Activated CD4-positive, alpha-beta T cell treated with anti-CD3 and anti-CD28 coated beads for 36 hours (primary cell): Measurements from ENCODE around the gene UBFD1. TPM values are rescaled to one million over a fixed set of nuclear protein-coding genes. Genes with fewer than 3 reads are reported as not detected.

ENCODE experiments used
- ATAC-seq: fragments of 200-7000 bp; cut with Tn5 transposase; one replicate; pipeline ENCODE4 v1.10.0; 2021; ENCODE audit warnings: mild to moderate bottlenecking, moderate library complexity
- CTCF ChIA-PET: fragments of 350-600 bp; sonication (Branson Sonifier 250); formaldehyde crosslinking; loops from one replicate; lab custom pipeline; 2021; ENCODE audit warnings: antibody characterized with exemption; lab: Charles Lee
- POLR2A ChIA-PET: fragments of 350-600 bp; sonication (Branson Sonifier 250); formaldehyde crosslinking; loops from one replicate; lab custom pipeline; 2021; ENCODE audit warnings: antibody characterized with exemption, inconsistent platforms; lab: Charles Lee
- DNase-seq: peaks from one replicate; pipeline ENCODE4 v3.0.0-alpha.2; 2020
- H3K27ac Mint-ChIP-seq: one replicate; pipeline ENCODE4 v1.8.0; 2021; ENCODE audit warnings: mixed read lengths
- H3K27me3 Mint-ChIP-seq: one replicate; pipeline ENCODE4 v1.8.0; 2021; ENCODE audit warnings: mixed read lengths
- H3K36me3 Mint-ChIP-seq: one replicate; pipeline ENCODE4 v1.8.0; 2021; ENCODE audit warnings: low read depth, mixed read lengths
- H3K4me1 Mint-ChIP-seq: one replicate; pipeline ENCODE4 v1.8.0; 2021; ENCODE audit warnings: mixed read lengths
- H3K4me3 Mint-ChIP-seq: one replicate; pipeline ENCODE4 v1.8.0; 2021; ENCODE audit warnings: mild to moderate bottlenecking, moderate library complexity, mixed read lengths
- H3K9me3 Mint-ChIP-seq: one replicate; pipeline ENCODE4 v1.8.0; 2021; ENCODE audit warnings: low read depth, mixed read lengths
- intact Hi-C, 2 experiments: fragments of 100-400 bp; cut with DNase I in 1 of 2; cut with micrococcal nuclease in 1 of 2; formaldehyde crosslinking; loops; one replicate each; pipeline versions ENCODE4 v1.14.2 to v1.15.1; 2022 to 2024; cut with DNase I, micrococcal nuclease
- total RNA-seq, 2 experiments: library from RNA; stranded (reverse); gene quantifications; one replicate each; pipeline ENCODE4 v1.2.3, GENCODE V29; 2021

UBFD1 gene
- total RNA-seq, 2 experiments from 2014 or later, result 56.8 to 57.2 TPM

DNA sequence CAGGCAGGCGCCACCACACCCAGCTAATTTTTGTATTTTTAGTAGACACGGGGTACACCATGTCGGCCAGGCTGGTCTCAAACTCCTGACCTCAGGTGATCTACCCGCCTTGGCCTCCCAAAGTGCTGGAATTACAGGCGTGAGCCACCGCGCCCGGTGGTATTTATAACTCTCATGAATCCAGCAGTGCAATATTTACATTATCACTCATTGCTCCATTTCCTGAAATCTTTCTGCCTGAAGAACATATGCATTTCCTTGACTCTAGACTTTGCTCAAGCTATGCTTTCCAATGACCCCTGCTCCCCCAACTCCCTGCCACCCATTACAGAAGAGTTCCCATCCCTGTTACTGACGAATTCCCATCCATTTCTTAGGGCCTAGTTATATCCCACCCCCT, 58.3 kb downstream of the UBFD1 start:
- no peaks in the 10 kb centered on the region for H3K27me3 Mint-ChIP-seq
- ChIA-PET POLR2A (no interaction called here), CTCF (no interaction called here)
- no peak overlapping the region for H3K4me3 Mint-ChIP-seq
- peak overlapping the region; percentile 4 for H3K27ac Mint-ChIP-seq
- intact Hi-C loops, result no loop called here
- no peaks in the 10 kb centered on the region for H3K9me3 Mint-ChIP-seq
- peaks cover 33% of the 10 kb centered on the region for H3K36me3 Mint-ChIP-seq
- no peak for ATAC-seq
- no peak for DNase-seq
- no peaks in the 10 kb centered on the region for H3K4me1 Mint-ChIP-seq

Other genes with a start within 250 kb of the UBFD1 start
- 10 to 100 TPM; 18.1 to 19.9 TPM for gene COG7, start 104.5 kb upstream of the UBFD1 start, total RNA-seq
- 100 to 1,000 TPM in 1 of 2 experiments, 10 to 100 TPM in 1; 86.7 to 114 TPM for gene GGA2, start 47.2 kb upstream of the UBFD1 start, total RNA-seq
- 10 to 100 TPM; 26.6 to 31.9 TPM for gene EARS2, start 377 bp upstream of the UBFD1 start, total RNA-seq
- gene NDUFAB1, start 38.6 kb downstream of the UBFD1 start, total RNA-seq, result 100 to 1,000 TPM in 1 of 2 experiments, 10 to 100 TPM in 1; 81.5 to 158 TPM
- gene PALB2, start 83.6 kb downstream of the UBFD1 start, total RNA-seq, result 10 to 100 TPM; 23.1 to 23.5 TPM
- gene DCTN5, start 83.7 kb downstream of the UBFD1 start, total RNA-seq, result 10 to 100 TPM; 47.1 to 55.8 TPM
- gene PLK1, start 121.2 kb downstream of the UBFD1 start, total RNA-seq, result 100 to 1,000 TPM in 1 of 2 experiments, 10 to 100 TPM in 1; 91.4 to 120 TPM
- not detected for gene ERN2, start 155.5 kb downstream of the UBFD1 start, total RNA-seq
- not detected for gene CHP2, start 197.3 kb downstream of the UBFD1 start, total RNA-seq